Iris pigment epithelial cell (primary cell): ENCODE data around the gene SC5D.

Source experiments
- DNase-seq: peaks from one replicate; pipeline ENCODE4 v3.0.0-alpha.2; 2011; ENCODE audit warnings: low read depth

SC5D gene, protein sequence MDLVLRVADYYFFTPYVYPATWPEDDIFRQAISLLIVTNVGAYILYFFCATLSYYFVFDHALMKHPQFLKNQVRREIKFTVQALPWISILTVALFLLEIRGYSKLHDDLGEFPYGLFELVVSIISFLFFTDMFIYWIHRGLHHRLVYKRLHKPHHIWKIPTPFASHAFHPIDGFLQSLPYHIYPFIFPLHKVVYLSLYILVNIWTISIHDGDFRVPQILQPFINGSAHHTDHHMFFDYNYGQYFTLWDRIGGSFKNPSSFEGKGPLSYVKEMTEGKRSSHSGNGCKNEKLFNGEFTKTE

DNA sequence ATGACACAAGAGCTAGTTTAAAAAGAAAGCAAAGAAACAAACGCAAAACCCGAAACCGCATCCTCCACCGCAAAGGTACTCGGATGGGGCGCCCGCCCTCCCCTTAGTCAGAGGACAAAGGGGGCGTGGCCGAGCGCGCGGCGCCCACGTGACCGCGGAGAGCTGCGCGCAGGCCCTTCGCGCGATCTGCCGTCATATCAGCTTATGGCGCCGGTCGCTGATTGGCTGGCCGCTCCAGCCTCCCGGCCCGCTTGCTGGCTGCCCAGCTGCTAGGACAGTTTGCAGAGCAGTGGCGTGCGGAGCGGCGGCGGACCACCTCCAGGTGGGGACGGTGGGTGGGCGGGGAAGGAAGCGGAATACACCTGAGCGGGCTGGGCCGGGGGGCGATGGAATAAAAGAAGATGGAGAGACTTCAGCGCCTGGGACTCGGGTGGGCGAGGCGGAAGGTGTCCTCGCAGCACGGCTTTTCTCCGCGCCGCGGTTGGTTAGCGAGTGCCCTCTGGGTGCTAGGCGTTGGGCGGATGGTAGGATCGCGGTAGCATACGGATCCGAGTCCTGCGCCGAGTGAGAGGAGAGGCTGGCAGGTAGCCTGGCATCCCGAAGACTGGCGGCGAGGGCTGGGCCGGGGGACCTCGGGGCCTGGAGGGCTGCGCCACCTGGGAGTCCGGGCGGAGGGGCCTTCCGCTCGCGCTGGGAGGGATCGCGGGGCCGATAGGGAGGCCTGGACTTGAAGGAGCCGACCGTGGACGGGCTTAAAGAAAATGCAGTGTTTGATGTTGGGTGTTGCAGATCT is at the start of gene SC5D:
SC5D (plus strand) TSS at position 277 of the 793 bp plus-strand sequence. CDS start 10,605 bp downstream, outside the sequence.
- peak; percentile 95 for DNase-seq

DNA sequence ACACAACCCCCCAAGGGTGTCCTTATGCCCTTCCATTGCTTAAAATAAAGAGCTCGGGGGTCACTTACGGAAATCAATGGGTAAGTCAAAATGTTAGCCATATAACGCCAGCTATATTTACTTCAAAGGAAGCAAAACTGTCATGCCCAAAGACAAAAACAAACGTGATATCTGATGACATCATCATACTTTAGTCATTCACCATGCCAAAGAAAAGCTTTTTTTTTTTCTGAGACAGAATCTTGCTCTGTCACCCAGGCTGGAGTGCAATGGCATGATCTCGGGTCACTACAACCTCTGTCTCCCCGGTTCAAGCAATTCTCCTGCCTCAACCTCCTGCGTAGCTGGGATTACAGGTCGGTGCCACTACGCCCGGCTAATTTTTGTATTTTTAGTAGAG is 47.7 kb upstream of the SC5D start:
- DNase-seq: no peak

DNA sequence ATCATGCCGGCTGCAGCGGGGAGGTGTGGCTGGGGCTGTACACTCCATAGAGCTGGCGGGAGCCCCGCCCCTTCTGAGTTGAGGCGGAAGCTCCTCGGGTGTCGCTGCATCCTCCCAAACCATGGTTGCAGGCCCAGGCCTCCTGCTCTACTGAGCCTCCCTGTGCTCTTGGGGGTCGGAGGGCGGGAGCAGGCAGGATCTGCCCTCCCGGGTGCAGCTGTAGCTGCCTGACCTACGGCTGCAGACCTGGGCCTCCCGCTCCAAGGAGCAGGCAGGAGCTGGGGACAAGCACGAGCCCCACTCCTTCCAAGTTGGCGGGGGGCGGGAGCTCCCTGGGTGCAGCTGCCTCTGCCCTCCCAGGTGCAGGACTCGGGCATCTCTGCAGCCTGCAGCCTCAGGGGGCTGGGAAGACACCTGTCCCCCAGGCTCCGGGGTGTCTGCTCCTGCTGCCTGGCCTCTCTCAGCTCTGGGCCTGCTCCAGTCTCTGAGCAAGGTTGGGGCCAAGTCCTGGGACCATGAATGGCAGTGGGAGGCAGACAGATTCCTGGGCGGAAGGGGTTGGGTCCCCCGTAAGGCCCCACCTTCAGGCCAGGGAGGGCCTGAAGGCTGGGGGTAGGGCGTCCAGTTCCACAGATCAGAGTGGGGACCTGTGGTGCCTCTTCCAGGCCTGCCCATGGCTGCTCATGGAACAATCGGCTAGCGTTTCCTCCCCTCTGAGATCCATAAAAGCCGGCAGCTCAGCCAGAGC is 46.4 kb upstream of the SC5D start:
- DNase-seq: no peak

DNA sequence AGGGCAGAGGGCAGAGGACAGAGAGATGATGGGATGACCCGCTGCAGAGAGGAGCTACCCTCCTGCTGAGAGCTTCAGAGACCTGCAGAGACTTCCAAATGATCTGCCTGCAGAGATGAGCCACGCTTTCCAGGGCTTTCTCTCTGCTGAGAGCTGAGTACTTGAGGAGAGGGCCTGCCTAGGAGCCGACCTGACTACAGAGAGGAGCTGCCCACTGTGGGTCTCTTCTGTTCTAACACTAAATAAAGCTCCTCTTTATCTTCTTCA is 45.9 kb upstream of the SC5D start:
- no peak for DNase-seq

DNA sequence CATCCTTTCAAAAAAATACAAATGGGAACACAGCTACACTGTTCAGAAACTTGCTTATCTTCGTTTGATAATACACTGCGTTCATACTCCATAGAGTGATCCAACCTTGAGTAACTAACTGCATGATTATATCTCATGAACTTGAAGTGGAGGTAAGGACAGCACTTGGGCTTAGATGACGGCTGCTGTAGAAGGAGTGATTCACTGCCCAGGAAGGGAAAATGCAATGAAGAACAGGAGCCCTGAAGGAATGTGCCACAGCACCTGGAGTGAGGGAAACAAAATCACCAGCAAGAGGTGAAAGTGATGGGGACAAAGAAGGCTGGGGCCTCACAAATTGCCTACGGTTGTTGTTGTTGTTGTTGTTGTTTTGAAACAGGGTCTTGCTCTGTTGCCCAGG is 44.1 kb upstream of the SC5D start:
- peak; percentile 14 for DNase-seq

DNA sequence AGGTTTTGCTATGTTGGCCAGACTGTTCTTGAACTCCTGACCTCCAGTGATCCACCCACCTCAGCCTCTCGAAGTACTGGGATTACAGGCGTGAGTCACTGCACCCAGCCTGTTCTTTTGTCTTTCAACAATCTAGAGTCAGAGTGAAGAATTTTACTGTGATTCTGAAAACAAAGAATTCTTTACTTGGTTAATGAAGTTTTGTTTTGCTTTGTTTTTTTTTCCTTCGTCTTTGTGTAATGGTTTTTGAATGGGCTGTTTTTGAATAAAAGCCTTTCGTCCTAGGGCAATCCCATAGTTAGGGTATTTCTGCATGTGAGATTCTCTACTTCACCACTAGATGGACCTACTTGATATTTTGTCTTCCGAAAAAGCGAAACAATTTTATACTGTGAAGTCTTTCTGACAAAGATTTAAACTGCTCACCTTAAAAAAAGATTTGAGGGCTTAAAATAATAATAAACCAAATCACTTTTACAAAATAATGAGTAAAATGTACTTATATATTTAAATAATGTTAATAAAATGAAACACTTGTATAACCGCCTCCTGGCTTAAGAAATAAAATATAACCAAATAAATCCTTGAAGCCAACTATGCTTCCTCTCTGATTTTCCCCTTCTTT is 43.4 kb upstream of the SC5D start:
- peak; percentile 81 for DNase-seq

DNA sequence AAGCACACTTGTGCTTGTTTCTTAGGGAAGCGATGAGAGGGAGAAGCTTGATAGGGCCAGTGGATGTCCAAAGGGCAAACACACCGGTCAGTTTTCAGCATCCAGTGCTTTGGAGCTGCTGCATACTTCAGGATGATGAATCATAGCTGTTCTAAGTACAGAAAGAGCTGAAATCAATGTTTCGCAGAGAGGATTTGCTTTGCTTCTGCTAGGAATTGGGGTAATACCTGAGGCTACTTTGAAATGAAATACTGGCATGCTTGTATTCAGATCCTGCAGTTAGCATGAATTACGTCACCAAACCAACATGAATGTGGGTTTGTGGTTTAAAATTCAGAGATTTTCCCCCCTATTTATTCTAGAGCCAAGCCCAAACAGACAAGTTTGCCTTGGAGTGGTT is 41.7 kb upstream of the SC5D start:
- peak; percentile 30 for DNase-seq

DNA sequence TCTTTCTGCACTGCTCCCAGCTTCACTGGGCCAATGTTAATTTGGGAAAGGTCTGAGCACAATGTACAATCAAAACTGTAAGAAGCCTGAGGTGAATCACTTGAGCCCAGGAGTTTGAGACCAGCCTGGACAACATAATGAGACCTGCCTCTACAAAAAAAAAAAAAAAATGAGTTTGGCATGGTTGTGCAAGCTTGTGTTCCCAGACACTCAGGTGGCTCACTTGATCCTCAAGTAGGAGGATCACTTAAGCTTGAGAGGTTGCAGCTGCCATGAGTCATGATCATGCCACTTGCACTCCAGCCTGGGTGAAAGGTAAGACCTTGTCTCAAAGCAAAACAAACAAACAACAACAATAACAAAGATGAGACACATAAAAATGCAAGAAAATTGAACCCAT is 38.6 kb upstream of the SC5D start:
- DNase-seq: no peak

DNA sequence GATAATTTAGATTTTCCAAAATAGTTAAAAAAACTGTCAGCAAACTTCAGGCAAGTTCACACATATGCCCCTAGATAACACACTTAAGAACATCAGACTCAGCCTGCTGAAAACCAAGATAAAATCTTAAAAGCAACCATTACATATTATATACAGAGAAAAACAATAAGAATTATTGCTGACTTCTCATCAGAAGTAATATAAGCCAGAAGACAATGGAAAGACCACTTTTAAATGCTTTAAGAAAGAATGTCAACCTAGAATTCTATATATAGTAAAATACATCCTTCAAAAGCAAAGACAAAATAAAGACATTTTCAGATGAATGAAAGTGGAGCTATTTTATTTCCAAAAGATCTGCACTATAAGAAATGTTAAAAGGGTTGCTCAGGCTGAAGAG is 37.8 kb upstream of the SC5D start:
- no peak for DNase-seq

DNA sequence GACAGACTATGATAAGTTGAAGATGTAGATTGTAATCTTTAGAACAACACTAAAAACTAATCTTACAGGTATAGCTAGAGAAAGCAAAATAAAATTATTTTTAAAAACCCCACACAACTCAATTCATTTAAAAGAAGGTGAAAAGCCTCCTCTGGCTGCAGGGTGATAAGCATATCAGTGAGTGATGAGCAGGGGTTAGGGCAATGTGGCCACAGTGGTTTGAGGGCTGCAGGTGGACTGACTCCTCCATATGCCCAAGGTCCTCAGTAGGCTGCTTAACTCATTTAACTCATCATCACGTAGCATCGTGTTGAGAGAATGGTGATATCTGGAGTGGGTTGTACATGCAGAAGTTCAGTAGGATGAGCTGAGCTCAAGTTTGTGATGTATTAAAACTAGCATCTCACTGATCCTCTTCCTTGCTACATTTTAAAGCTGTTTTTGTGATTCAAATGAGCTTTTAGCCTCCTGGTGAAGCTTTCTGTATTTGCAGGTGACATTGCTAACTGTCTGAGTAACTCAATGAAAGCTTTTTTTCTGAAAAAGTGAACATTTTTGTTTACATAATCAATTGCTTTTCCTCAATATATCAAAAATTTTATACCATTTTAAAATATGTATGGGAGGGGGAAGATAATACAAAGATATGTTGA is 37.0 kb upstream of the SC5D start:
- DNase-seq: no peak

DNA sequence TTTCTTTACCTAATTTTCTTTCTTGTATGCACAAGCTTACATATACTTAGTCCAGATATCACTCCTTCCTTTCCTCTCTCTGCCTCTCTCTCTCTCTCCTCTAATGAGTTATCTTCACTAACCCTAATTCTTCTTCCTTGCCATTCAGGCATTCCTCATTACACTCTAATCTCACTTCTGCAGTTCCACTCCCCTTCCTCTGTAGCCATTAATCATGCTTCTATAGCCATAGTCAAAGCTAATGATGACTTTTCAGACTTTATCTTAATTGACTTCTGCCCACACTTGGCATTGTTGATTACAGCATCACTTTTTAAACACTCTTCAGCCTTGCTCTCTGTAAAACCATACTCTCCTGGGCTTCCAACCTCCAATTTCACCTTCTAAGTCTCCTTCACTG is 35.3 kb upstream of the SC5D start:
- DNase-seq: no peak

DNA sequence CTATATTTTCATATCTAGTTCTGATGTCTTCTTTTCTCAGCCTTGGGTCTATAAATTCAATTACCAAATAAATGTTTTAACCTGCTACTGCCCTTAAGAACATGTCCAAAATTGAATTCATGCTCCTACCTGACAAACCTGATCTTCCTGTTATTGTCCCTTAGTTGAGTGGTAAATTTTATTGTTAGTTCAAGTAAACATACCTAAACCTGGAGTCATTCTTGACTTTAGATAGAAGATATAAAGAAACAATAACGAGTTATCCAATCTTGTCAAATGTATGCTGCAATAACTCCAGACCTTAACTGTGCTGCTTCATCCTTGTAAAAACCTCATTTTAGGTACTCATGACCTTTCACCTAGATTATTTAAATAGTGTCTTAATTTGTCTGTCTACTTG is 34.6 kb upstream of the SC5D start:
- DNase-seq: no peak

DNA sequence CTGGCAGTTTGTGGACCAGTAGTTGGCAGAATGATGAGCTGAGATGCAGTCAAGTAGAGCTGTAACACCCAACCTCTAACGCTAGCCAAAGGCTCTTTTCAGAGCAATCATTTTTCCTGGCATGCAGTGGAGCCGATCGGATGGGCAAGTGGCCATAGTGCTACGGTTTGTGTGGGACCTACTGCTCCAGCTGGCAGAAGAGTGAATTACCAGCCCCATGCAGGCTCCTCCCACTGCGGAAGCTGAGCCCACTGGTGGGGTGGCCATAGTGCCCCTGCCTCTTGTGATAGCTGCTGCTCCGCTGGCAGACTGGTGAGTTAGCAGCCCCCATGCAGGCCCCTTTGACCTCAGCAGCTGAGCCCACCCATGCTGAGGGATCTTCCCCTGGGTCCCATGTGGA is 27.0 kb upstream of the SC5D start:
- no peak for DNase-seq

DNA sequence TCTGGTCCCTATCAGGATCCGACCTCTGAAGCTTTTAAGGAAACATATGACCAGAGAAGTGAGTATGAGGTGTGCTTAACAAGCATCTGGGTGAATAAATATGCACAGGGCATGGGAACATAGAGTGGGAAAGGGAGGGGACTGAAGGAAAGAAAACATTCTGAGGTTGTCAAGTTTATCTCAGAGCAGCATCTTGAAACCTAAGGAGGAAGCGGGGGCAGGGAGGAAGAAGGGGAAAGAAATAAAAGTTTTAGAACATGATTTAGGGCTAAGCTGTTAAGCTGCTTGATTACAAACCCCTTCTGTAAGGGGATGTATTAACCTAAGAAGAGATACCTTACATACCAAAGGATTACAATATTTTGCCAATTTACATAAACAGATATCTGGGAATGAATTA is 24.0 kb upstream of the SC5D start:
- DNase-seq: no peak

DNA sequence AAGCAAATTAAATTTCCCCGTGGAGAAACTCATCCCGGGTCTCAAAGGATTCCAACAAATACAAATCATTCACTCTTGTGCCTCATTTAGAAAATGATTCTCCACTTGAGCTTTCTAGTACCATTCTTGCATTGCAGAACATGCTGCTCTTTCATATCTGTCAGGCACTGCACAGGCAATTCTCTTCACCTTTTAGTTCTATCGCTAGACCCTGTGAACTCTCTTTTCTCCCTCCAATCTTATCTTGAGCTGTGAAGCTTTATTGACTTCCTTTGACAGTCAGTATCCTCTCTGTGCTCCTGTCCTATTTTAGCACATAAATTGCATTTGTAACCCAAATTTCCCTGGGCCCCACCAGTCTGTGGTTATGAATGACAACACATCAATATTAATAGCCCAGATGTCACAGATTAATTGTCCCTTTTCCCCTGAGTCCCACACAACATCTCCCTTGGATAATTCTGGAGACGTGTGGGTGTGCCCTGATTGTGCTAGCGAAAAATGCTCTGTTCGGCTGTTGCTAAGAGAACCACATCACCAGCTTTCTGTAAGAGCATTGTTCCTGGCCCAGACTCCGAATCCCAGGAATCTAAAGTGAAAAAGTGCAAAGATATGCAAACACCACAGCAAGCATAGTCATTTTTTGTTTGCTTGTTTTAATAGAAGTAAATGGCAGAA is 22.4 kb upstream of the SC5D start:
- no peak for DNase-seq

DNA sequence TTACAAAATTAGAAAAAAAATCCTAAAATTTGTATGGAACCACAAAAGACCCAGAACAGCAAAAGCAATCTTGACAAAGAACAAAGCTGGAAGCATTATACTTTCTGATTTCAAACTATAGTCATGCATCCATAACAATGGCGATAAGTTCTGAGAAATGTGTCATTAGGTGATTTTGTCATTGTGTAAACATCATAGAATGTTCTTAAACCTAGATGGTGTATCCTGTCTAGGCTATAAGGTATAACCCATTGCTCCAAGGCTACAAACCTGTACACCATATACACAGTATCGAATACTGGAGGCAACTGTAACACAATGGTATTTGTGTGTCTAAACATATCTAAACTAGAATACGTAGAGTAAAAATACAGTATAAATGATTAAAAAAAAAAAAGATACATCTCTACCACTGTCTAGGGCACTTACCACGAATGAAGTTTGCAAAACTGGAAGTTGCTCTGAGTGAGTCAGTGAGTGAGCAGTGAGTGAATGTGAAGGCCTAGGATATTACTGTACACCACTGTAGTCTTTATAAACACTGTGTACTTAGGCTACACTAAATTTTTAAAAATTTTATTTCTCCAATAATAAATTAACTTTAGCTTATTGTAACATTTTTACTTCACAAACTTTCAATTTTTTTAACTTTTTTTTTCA is 18.1 kb upstream of the SC5D start:
- DNase-seq: no peak

DNA sequence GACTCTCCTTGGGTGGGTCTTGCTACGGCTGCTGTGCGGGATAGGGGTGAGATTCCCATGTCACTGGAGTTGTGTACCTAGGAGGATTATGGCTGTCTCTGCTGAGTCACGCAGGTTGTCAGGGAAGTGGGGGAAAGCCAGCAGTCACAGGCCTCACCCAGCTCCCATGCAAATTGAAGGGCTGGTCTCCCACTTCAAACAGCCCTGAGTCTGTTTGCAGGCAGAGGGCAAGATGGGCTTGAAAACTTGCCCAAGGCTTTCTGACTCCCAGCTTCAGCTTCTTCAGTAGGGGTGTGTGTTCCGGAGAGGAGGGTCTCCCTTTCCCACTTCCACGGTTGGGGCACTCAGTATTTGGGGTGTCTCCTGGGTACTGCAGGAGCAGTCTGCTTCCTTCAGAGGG is 10.9 kb upstream of the SC5D start:
- no peak for DNase-seq

DNA sequence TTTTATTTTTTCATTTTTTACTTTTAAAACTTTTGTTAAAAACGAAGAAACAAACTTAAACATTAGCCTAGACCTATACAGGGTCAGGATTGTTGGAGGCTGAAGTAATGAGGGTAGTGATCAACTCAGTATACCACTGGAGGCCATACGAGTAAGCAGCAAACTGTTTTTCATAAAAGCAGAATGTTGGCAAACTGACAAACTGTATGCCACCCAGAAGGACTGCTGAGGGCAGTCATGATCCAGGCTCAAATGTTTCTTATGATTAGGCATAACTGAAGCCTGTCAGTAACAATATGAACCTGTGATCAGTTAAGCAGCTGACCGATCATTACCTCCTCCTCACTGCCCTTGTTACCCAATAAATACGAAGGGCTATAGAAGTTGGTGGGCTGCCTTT is 10.2 kb upstream of the SC5D start:
- no peak for DNase-seq

DNA sequence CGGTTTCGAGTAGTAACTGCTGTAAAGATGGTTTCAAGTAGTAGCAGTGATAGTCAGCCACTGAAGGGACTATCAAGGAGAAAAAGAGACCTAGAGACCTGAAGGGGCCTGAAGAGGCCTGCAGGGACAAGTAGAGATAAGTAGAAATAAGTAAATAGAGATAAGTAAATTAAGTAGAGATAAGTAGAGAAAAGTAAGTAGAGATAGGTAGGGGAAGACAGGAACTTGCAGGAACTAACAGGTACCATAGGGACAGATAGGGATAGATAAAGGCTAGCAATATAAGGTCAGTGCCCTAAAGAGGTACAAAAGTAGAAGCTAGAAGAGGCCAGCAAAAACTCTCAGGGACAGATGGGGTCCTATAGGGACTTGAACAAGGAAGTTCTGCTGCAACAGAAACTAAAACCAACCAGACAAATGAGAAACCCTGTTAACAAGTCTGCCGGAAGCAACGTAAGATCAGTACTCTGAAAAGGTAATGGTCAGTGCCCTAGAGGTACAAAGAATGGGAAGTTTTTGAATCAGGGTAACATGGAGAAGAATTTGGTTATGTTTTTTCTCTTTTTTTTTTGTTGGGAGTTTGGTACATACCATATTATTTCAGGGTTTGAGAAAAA is 9.6 kb upstream of the SC5D start:
- no peak for DNase-seq

DNA sequence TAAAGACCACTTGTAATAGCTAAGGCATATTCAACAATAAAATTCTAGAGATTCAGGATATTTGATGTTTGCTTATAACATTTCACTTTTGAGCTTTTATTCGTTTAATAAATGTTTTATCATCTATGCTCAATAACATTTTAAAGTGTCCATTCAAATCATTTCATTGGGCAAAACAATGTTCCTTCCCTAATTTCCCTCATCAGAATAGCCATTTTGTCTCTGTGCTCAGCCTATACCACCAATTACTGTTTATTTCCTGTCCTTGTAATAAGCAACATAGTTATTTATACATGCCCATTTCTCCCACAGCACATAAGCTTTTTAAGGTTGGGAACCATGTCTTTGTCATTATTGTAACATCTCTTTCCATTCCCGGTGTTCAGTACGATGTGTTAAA is 1.3 kb upstream of the SC5D start:
- DNase-seq: no peak
